D721Med (cell line): ENCODE measurements around the gene PCYT1B.

ENCODE experiments used
- DNase-seq: peaks from one replicate; pipeline ENCODE4 v3.0.0; 2011; ENCODE audit warnings: low spot score; ENCODE audit not compliant: insufficient read length
- FAIRE-seq: peaks from 2 replicates; lab custom pipeline; 2011; peaks lifted over from hg19 to GRCh38; lab: Jason Lieb, UNC
- CTCF ChIP-seq: IDR thresholded peaks from 2 replicates; pipeline ENCODE4 v1.5.1; 2012; ENCODE audit warnings: mild to moderate bottlenecking, control low read depth; ENCODE audit not compliant: insufficient read depth; ENCODE audit errors: missing control alignments

The PCYT1B gene

GRCh38 chrX:24508375-24508774 lies 138.8 kb downstream of the PCYT1B start:
- DNase-seq (no peak), FAIRE-seq (no peak)
- no peak for TF ChIP-seq CTCF
